Hepatocyte (in vitro differentiated cells): ENCODE measurements around the gene SLC4A5. TPM values are rescaled to one million over a fixed set of nuclear protein-coding genes. Genes with fewer than 3 reads are reported as not detected.

Source experiments
- DNase-seq: peaks from one replicate; pipeline ENCODE4 v3.0.0-alpha.2; 2016; ENCODE audit warnings: low spot score
- H2AFZ ChIP-seq: fragments of 200-600 bp; sonication (generic); 2 replicates; pipeline ENCODE4 v1.6.0; 2016; ENCODE audit warnings: antibody characterized with exemption, mild to moderate bottlenecking
- H3K27ac ChIP-seq: fragments of 200-600 bp; sonication (generic); 2 replicates; pipeline ENCODE4 v1.5.1; 2016; ENCODE audit warnings: mild to moderate bottlenecking
- H3K27me3 ChIP-seq: fragments of 200-600 bp; sonication (generic); 2 replicates; pipeline ENCODE4 v1.6.1; 2016
- H3K36me3 ChIP-seq: fragments of 200-600 bp; sonication (generic); replicated peaks from 2 replicates; pipeline ENCODE4 v1.5.1; 2016; ENCODE audit warnings: low read depth; ENCODE audit not compliant: insufficient read depth
- H3K4me1 ChIP-seq: fragments of 200-600 bp; sonication (generic); 2 replicates; pipeline ENCODE4 v1.5.1; 2016; ENCODE audit warnings: mild to moderate bottlenecking, moderate library complexity; ENCODE audit not compliant: insufficient read depth
- H3K4me2 ChIP-seq: fragments of 200-600 bp; sonication (generic); 2 replicates; pipeline ENCODE4 v1.6.0; 2016
- H3K4me3 ChIP-seq: fragments of 200-600 bp; sonication (generic); 2 replicates; pipeline ENCODE4 v1.5.1; 2016; ENCODE audit warnings: mild to moderate bottlenecking
- H3K79me2 ChIP-seq: fragments of 200-600 bp; sonication (generic); 2 replicates; pipeline ENCODE4 v1.6.0; 2017; ENCODE audit warnings: mild to moderate bottlenecking
- H3K9me2 ChIP-seq: fragments of 200-600 bp; sonication (generic); replicated peaks from 2 replicates; pipeline ENCODE4 v1.6.0; 2017; ENCODE audit warnings: mild to moderate bottlenecking; ENCODE audit not compliant: insufficient read depth
- H3K9me3 ChIP-seq: fragments of 200-600 bp; sonication (generic); 2 replicates; pipeline ENCODE4 v1.5.1; 2016; ENCODE audit warnings: low read depth, mild to moderate bottlenecking
- H4K20me1 ChIP-seq: fragments of 200-600 bp; sonication (generic); 2 replicates; pipeline ENCODE4 v1.6.0; 2016; ENCODE audit warnings: mild to moderate bottlenecking; ENCODE audit not compliant: insufficient read depth, poor library complexity, severe bottlenecking
- CTCF ChIP-seq: fragments of 200-600 bp; sonication (generic); IDR thresholded peaks from 2 replicates; pipeline ENCODE4 v1.5.1; 2016; ENCODE audit warnings: antibody characterized with exemption, mild to moderate bottlenecking; ENCODE audit not compliant: poor library complexity
- EZH2 ChIP-seq: fragments of 200-600 bp; sonication (generic); IDR thresholded peaks from 2 replicates; pipeline ENCODE4 v1.6.1; 2016; ENCODE audit warnings: antibody characterized with exemption, mild to moderate bottlenecking, borderline replicate concordance
- EZH2phosphoT487 ChIP-seq: fragments of 200-600 bp; sonication (generic); IDR thresholded peaks from one replicate; pipeline ENCODE4 v1.6.1; 2018; ENCODE audit warnings: antibody characterized with exemption, mild to moderate bottlenecking, low read depth, moderate library complexity; ENCODE audit not compliant: unreplicated experiment, severe bottlenecking
- WGBS: methylation state at CpG from one replicate; pipeline ENCODE4 v1.1.6; 2016; ENCODE audit warnings: low lambda C conversion rate; ENCODE audit errors: missing lambda C conversion rate; 5-methylcytosine and 5-hydroxymethylcytosine counted together
- polyA plus RNA-seq: library from polyadenylated mRNA; unstranded; fragments of >200 nt; fragmentation: Nextera tagmentation; extraction: Ambion mirVana; gene quantifications from 2 replicates; pipeline ENCODE4 v1.2.1, GENCODE V29; 2016
- total RNA-seq: library from RNA; depleted of rRNA; stranded (reverse); fragments of >200 nt; gene quantifications from 2 replicates; pipeline ENCODE4 v1.2.3, GENCODE V29; 2014

Gene SLC4A5
- total and polyA plus RNA-seq, 2 experiments from 2014 or later: 0.28 to 1.5 TPM

GRCh38 chr2:74212702-74213410 is 130.4 kb downstream of the SLC4A5 start:
- H4K20me1 ChIP-seq: peaks cover 6% of the 10 kb centered on the region
- H3K4me2 ChIP-seq: no peak overlapping the region
- H3K9me3 ChIP-seq: no peaks in the 10 kb centered on the region
- H3K4me3 ChIP-seq: no peak overlapping the region
- no peaks in the 10 kb centered on the region for H3K36me3 ChIP-seq
- peaks cover 4% of the 10 kb centered on the region for H3K9me2 ChIP-seq
- no peak for DNase-seq
- peaks cover 12% of the 10 kb centered on the region for H3K79me2 ChIP-seq
- no peak overlapping the region for H3K27ac ChIP-seq
- no peak overlapping the region for H2AFZ ChIP-seq
- H3K27me3 ChIP-seq: no peaks in the 10 kb centered on the region
- 93% methylated on average over 3 of the region's 3 CpGs for WGBS
- H3K4me1 ChIP-seq: no peaks in the 10 kb centered on the region
- TF ChIP-seq CTCF (no peak), EZH2 (no peak), EZH2phosphoT487 (no peak)

DNA sequence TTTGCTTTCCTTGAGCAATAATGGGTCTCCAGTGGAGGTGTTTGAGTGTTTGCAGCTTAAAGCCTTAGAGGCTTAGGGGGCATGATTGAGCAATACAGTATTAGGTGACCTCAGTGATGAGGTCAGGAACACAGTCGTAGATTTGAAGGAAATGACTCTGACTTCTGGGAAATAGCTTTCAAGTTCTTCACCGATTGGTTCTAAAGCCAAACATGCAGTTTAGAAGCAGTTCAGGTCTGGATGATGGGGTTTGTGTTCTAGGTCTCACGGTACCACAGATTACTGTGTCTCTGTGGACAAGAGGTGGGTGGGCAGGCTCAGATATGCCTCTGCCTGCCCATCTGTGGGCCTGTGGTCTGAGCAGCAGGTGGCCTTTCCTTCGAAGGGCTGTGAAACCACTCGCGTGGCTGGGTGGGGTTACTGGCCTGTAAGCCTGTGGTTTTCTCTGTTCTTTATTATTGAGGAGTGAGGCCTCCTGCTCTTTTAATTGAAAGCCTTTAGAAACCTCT is 137.0 kb downstream of the SLC4A5 start:
- Histone ChIP-seq H3K4me1 (peaks cover 9% of the 10 kb centered on the region), H2AFZ (no peak overlapping the region), H3K27ac (peak overlapping the region; percentile 69), H3K27me3 (no peaks in the 10 kb centered on the region), H3K9me2 (no peaks in the 10 kb centered on the region), H4K20me1 (peaks cover 68% of the 10 kb centered on the region), H3K4me2 (peak overlapping the region; percentile 9), H3K79me2 (peaks cover 78% of the 10 kb centered on the region), H3K9me3 (no peaks in the 10 kb centered on the region), H3K36me3 (no peaks in the 10 kb centered on the region), H3K4me3 (no peak overlapping the region)
- 79% methylated on average over 6 of the region's 6 CpGs for WGBS
- TF ChIP-seq EZH2 (no peak), CTCF (no peak), EZH2phosphoT487 (no peak)
- peak; percentile 20 for DNase-seq

DNA sequence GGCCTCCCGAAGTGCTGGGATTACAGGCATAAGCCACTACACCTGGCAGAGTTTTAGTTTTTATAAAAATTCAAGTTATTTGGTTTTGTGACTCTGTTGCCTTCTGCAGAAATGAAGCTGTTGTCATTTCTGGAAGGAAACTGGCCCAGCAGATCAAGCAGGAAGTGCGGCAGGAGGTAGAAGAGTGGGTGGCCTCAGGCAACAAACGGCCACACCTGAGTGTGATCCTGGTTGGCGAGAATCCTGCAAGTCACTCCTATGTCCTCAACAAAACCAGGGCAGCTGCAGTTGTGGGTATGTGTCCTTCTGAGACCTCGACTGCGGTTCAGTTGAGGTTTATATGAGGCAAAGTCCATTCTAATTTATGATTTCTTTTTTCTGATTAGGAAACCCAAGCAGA is 137.6 kb downstream of the SLC4A5 start:
- peaks cover 15% of the 10 kb centered on the region for H3K4me1 ChIP-seq
- no peak overlapping the region for H2AFZ ChIP-seq
- no peak for TF ChIP-seq EZH2phosphoT487
- TF ChIP-seq CTCF: no peak
- TF ChIP-seq EZH2: no peak
- no peak overlapping the region for H3K4me3 ChIP-seq
- peaks cover 74% of the 10 kb centered on the region for H4K20me1 ChIP-seq
- H3K79me2 ChIP-seq: peaks cover 85% of the 10 kb centered on the region
- no peaks in the 10 kb centered on the region for H3K9me2 ChIP-seq
- DNase-seq: peak; percentile 27
- no peaks in the 10 kb centered on the region for H3K27me3 ChIP-seq
- no peak overlapping the region for H3K4me2 ChIP-seq
- H3K36me3 ChIP-seq: no peaks in the 10 kb centered on the region
- no peaks in the 10 kb centered on the region for H3K9me3 ChIP-seq
- WGBS: 80% methylated on average over 6 of the region's 6 CpGs
- peak overlapping the region; percentile 69 for H3K27ac ChIP-seq
